SU-DHL-6 (cell line): ENCODE data around the gene C1QL4.

Experiments used
- H2AFZ ChIP-seq: fragments of 200-600 bp; sonication (generic); 2 replicates; pipeline ENCODE4 v1.6.1; 2014; ENCODE audit warnings: low read depth, mild to moderate bottlenecking, moderate library complexity, mixed read lengths, antibody characterized with exemption, low read length; ENCODE audit not compliant: severe bottlenecking
- H3F3A ChIP-seq: fragments of 200-600 bp; shearing (Covaris generic); 2 replicates; pipeline ENCODE4 v1.6.0; 2016; ENCODE audit warnings: antibody characterized with exemption, mild to moderate bottlenecking; ENCODE audit not compliant: insufficient read depth
- H3K27ac ChIP-seq: fragments of 200-600 bp; sonication (generic); 2 replicates; pipeline ENCODE4 v1.5.1; 2016; ENCODE audit warnings: low read depth, mild to moderate bottlenecking, low read length, moderate library complexity, mixed read lengths
- H3K27me3 ChIP-seq: fragments of 200-600 bp; sonication (generic), shearing (Covaris generic); 2 replicates; pipeline ENCODE4 v1.6.0; 2014; ENCODE audit warnings: mild to moderate bottlenecking, low read length
- H3K36me3 ChIP-seq: fragments of 200-600 bp; sonication (generic); 2 replicates; pipeline ENCODE4 v1.6.1; 2014; ENCODE audit warnings: mild to moderate bottlenecking, low read length, mixed read lengths
- H3K4me2 ChIP-seq: fragments of 300-600, 200-600 bp; shearing (Covaris generic), sonication (generic); 2 replicates; pipeline ENCODE4 v1.6.0; 2014; ENCODE audit warnings: low read length, low read depth, mild to moderate bottlenecking; ENCODE audit not compliant: poor library complexity, severe bottlenecking
- H3K4me3 ChIP-seq: fragments of 200-600 bp; sonication (generic); 2 replicates; pipeline ENCODE4 v1.5.1; 2014; ENCODE audit warnings: antibody characterized with exemption, low read length, mild to moderate bottlenecking, mixed read lengths; ENCODE audit not compliant: insufficient read depth, poor library complexity, severe bottlenecking
- H3K79me2 ChIP-seq: fragments of 200-600 bp; sonication (generic); 2 replicates; pipeline ENCODE4 v1.6.1; 2014; ENCODE audit warnings: mild to moderate bottlenecking, low read length, moderate library complexity; ENCODE audit not compliant: insufficient read depth
- H3K9ac ChIP-seq: fragments of 200-600 bp; sonication (generic); 2 replicates; pipeline ENCODE4 v1.7.0; 2014; ENCODE audit warnings: mild to moderate bottlenecking, low read length
- H3K9me2 ChIP-seq: fragments of 200-600 bp; sonication (generic); replicated peaks from 2 replicates; pipeline ENCODE4 v1.6.1; 2014; ENCODE audit warnings: low read length; ENCODE audit not compliant: insufficient read depth
- H3K9me3 ChIP-seq: fragments of 200-600 bp; sonication (generic); 2 replicates; pipeline ENCODE4 v1.6.1; 2014; ENCODE audit warnings: low read length, mixed read lengths; ENCODE audit not compliant: insufficient read depth
- H4K20me1 ChIP-seq: fragments of 200-600 bp; sonication (generic); 2 replicates; pipeline ENCODE4 v1.6.1; 2014; ENCODE audit warnings: low read depth, mild to moderate bottlenecking, antibody characterized with exemption, low read length, moderate library complexity, mixed read lengths
- EZH2phosphoT487 ChIP-seq: fragments of 200-600 bp; sonication (generic), shearing (Covaris generic); conservative IDR thresholded peaks from 2 replicates; pipeline ENCODE4 v1.6.1; 2018; ENCODE audit warnings: mild to moderate bottlenecking, antibody characterized with exemption, low read length, moderate library complexity, mixed read lengths
- TF ChIP-seq, protein P1 (sequence below): fragments of 200-600 bp; sonication (generic); IDR thresholded peaks from one replicate; pipeline ENCODE4 v1.5.1; 2017; ENCODE audit warnings: antibody characterized with exemption, mild to moderate bottlenecking, low read length, moderate library complexity; ENCODE audit not compliant: insufficient read depth, poor library complexity, severe bottlenecking

C1QL4 gene

GRCh38 chr12:49347311-49348193, 10.6 kb upstream of the C1QL4 start:
- no peaks in the 10 kb centered on the region for H3K9me2 ChIP-seq
- peak overlapping the region; percentile 7; the same call in 1 of the 2 replicates for H3K9ac ChIP-seq
- no peaks in the 10 kb centered on the region for H3K79me2 ChIP-seq
- no peaks in the 10 kb centered on the region for H4K20me1 ChIP-seq
- H3K4me3 ChIP-seq = no peak overlapping the region
- no peak overlapping the region for H2AFZ ChIP-seq
- H3K27me3 ChIP-seq = no peaks in the 10 kb centered on the region
- no peak for TF ChIP-seq EZH2phosphoT487
- TF ChIP-seq, protein P1, sequence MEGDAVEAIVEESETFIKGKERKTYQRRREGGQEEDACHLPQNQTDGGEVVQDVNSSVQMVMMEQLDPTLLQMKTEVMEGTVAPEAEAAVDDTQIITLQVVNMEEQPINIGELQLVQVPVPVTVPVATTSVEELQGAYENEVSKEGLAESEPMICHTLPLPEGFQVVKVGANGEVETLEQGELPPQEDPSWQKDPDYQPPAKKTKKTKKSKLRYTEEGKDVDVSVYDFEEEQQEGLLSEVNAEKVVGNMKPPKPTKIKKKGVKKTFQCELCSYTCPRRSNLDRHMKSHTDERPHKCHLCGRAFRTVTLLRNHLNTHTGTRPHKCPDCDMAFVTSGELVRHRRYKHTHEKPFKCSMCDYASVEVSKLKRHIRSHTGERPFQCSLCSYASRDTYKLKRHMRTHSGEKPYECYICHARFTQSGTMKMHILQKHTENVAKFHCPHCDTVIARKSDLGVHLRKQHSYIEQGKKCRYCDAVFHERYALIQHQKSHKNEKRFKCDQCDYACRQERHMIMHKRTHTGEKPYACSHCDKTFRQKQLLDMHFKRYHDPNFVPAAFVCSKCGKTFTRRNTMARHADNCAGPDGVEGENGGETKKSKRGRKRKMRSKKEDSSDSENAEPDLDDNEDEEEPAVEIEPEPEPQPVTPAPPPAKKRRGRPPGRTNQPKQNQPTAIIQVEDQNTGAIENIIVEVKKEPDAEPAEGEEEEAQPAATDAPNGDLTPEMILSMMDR = peak; percentile 99
- no peaks in the 10 kb centered on the region for H3K9me3 ChIP-seq
- peak overlapping the region; percentile 63 for H3K4me2 ChIP-seq
- H3K27ac ChIP-seq = no peak overlapping the region
- H3F3A ChIP-seq = no peaks in the 10 kb centered on the region; the same call in 1 of the 2 replicates
- H3K36me3 ChIP-seq = no peaks in the 10 kb centered on the region

DNA sequence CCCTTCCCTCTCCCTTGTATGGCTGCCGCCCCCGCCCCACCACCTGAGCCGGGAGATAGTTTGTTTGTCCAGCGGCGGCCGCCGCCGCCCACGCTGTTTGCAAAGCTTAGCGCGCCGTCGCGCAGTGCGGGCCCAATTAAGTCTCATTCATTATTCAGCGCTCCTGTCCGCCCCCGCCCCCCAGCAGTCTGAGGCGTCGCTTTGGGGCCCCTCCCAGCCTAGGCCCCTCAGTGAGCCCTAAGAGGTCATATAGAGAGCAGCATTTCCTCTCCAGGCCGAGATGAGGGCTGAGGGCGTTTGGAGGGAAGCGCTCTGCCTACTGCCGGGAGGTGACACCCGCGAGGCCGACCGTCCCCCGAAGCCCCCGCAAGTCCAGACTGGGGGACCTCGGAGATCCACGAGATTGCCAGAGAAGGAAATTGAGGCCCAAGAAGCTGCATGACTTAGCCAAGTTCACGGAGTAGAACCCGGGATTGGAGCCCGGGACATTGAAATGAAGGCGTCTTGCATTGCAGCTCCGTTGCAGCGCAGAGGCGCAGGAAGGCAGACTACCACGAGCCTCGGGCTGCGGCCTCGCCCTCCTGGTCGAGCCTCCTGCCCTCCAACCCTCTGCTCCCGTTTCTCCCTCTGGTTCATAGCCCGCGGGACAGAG, 9.8 kb upstream of the C1QL4 start, which contains the start of gene DNAJC22:
TSS of gene DNAJC22 (plus strand) at position 230 of the 652 bp plus-strand sequence. CDS start 1,985 bp downstream, outside the sequence.
- H3K79me2 ChIP-seq = no peaks in the 10 kb centered on the region
- no peaks in the 10 kb centered on the region for H3K9me2 ChIP-seq
- no peaks in the 10 kb centered on the region for H3K9me3 ChIP-seq
- TF ChIP-seq, protein P1 = no peak
- TF ChIP-seq EZH2phosphoT487 = peak; percentile 75; the same call in 1 of the 2 replicates
- no peaks in the 10 kb centered on the region for H4K20me1 ChIP-seq
- peak within 1 kb of the TSS; percentile 19 for H3K4me3 ChIP-seq
- no peaks in the 10 kb centered on the region for H3K27me3 ChIP-seq
- H2AFZ ChIP-seq = no peak within 1 kb of the TSS
- peak within 1 kb of the TSS; percentile 63 for H3K4me2 ChIP-seq
- no peaks in the 10 kb centered on the region for H3K36me3 ChIP-seq
- no peaks in the 10 kb centered on the region; the same call in 1 of the 2 replicates for H3F3A ChIP-seq
- no peak within 1 kb of the TSS for H3K27ac ChIP-seq
- peak within 1 kb of the TSS; percentile 25; the same call in 1 of the 2 replicates for H3K9ac ChIP-seq

- peak overlapping the region; percentile 25; the same call in 1 of the 2 replicates for H3K9ac ChIP-seq
- no peak overlapping the region for H2AFZ ChIP-seq
- no peak overlapping the region for H3K27ac ChIP-seq
- no peaks in the 10 kb centered on the region for H3K36me3 ChIP-seq
- H3K79me2 ChIP-seq = no peaks in the 10 kb centered on the region
- no peaks in the 10 kb centered on the region; the same call in 1 of the 2 replicates for H3F3A ChIP-seq
- no peaks in the 10 kb centered on the region for H3K27me3 ChIP-seq
- H3K4me2 ChIP-seq = peak overlapping the region; percentile 63
- no peaks in the 10 kb centered on the region for H3K9me3 ChIP-seq
- no peaks in the 10 kb centered on the region for H4K20me1 ChIP-seq
- TF ChIP-seq EZH2phosphoT487 = peak; percentile 58; the same call in 1 of the 2 replicates
- TF ChIP-seq, protein P1 = no peak
- peak overlapping the region; percentile 19 for H3K4me3 ChIP-seq
- H3K9me2 ChIP-seq = no peaks in the 10 kb centered on the region
Measured at GRCh38 chr12:49345825-49346658, 9.1 kb upstream of the C1QL4 start.
